ENCODE measurements around the gene RUFY4. TPM values are rescaled to one million over a fixed set of nuclear protein-coding genes. Genes with fewer than 3 reads are reported as not detected.

RUFY4 gene
- total and polyA plus RNA-seq, 9 of the 15 experiments (the other 6 are each of a cell fraction or from before 2014, with no cell fraction given), result not detected

DNA sequence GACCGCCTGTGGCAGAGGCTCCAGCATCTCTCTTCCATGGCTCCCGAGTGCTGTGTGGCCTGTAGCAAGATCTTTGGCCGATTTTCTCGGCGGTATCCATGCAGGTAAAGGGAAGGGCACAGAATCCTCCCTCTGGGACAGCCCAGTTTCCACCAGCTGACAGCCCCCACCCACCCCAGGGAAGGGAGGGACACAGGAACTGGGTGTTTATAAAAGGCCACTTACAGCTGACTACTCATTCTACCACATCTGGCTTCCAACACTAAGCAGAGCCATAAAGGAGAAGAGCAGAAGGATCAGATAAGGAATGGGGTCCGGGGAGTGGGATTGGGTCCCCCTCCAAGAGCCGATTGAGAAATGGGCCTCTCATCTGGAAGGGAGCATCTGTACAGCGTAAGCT is 20.2 kb downstream of the RUFY4 start:
- WGBS (ENCODE audit: insufficient coverage, low coverage, missing lambda C conversion rate), result 0% methylated on average over 4 of the region's 8 CpGs
- Histone ChIP-seq H2AFZ (ENCODE audit: low read depth, low read length) (no peak overlapping the region), H3K4me3 (no peak overlapping the region), H3K9me3 (replicated peaks; ENCODE audit: control insufficient read depth, insufficient read depth, low read depth, low read length) (no peaks in the 10 kb centered on the region), H3K4me2 (ENCODE audit: insufficient read depth, low read length) (no peak overlapping the region), H3K9ac (ENCODE audit: insufficient read depth in 1 of 2, low read depth in 2 of 2, low read length in 2 of 2) (no peak overlapping the region), H3K4me1 (replicated peaks in 1 of 2; ENCODE audit: control insufficient read depth in 2 of 2, insufficient read depth in 2 of 2, low read length in 2 of 2) (no peaks in the 10 kb centered on the region), H3K36me3 (ENCODE audit: control insufficient read depth, insufficient read depth, low read length) (no peaks in the 10 kb centered on the region), H3K9me1 (ENCODE audit: control insufficient read depth, insufficient read depth, low read length) (no peaks in the 10 kb centered on the region), H3K27me3 (ENCODE audit: control insufficient read depth in 2 of 2, insufficient read depth in 2 of 2, low read length in 2 of 2) (no peaks in the 10 kb centered on the region), H4K20me1 (replicated peaks; ENCODE audit: control insufficient read depth, insufficient read depth, low read length) (no peaks in the 10 kb centered on the region), H3K27ac (ENCODE audit: extremely low read depth, low read depth, low read length) (no peak overlapping the region), H3K79me2 (ENCODE audit: control insufficient read depth, insufficient read depth, low read length) (no peaks in the 10 kb centered on the region)
- in situ Hi-C loops (cut with MboI) (no loop called here), intact Hi-C loops (cut with micrococcal nuclease) (no loop called here)
- TF ChIP-seq ZNF57 (CRISPR knock-in tag; IDR thresholded peaks at IDR 0.05), result no peak
- no peak for TF ChIP-seq ETV1 (tag; conservative IDR thresholded peaks at IDR 0.05; ENCODE audit: low read depth)
- TF ChIP-seq ESRRA (IDR thresholded peaks at IDR 0.05; ENCODE audit: borderline replicate concordance, low read depth), result no peak
- no peak for TF ChIP-seq SRSF7 (optimal IDR thresholded peaks at IDR 0.05; ENCODE audit: low read depth, low read length)
- TF ChIP-seq CBX5 (IDR thresholded peaks at IDR 0.05; ENCODE audit: borderline replicate concordance, low read depth), result no peak
- no peak for TF ChIP-seq CBX3 (IDR thresholded peaks at IDR 0.05; ENCODE audit: borderline replicate concordance in 1 of 2, low read length in 2 of 2)
- no peak for TF ChIP-seq ZNF717 (CRISPR knock-in tag; IDR thresholded peaks at IDR 0.05)
- TF ChIP-seq POLR3G (IDR thresholded peaks at IDR 0.05; ENCODE audit: extremely low read depth, insufficient read length, insufficient replicate concordance), result no peak
- DNase-seq (ENCODE audit: extremely low read depth in 1 of 4, low spot score in 3 of 4), result no peak
- no peak for ATAC-seq
- BruUV-seq (replicated peaks), result no TSS peak
- POLR2A ChIA-PET, result no interaction called here
- no peak for FAIRE-seq
- CTCF ChIA-PET (ENCODE audit: low intra/inter-chr PET ratio), result no interaction called here

DNA sequence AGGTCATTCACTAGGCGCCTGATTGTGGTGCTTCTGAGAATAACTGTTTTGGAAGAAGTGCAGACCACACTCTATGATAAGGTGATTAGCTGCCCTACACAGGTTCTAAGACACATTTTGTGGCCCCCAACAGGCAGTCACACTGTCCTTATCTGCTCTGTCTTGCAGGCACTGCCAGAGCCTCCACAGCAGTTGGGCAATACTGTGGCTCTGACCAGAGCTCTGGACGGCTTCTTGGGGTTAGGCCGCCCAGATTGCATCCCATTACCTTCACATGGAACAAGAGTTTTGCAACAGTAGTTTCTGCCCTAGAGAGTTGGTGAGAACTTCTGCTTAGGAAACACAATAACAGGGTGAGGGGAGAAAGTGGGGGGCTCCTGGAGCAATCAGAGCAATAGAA is 22.7 kb downstream of the RUFY4 start:
- no peak for ATAC-seq
- no peak overlapping the region for H3K9ac ChIP-seq (ENCODE audit: insufficient read depth in 1 of 2, low read depth in 2 of 2, low read length in 2 of 2)
- FAIRE-seq, result no peak
- POLR2A ChIA-PET, result no interaction called here
- no peaks in the 10 kb centered on the region for H3K9me3 ChIP-seq (replicated peaks; ENCODE audit: control insufficient read depth, insufficient read depth, low read depth, low read length)
- no peaks in the 10 kb centered on the region for H3K79me2 ChIP-seq (ENCODE audit: control insufficient read depth, insufficient read depth, low read length)
- H3K4me2 ChIP-seq (ENCODE audit: insufficient read depth, low read length), result no peak overlapping the region
- in situ Hi-C loops (cut with MboI) (no loop called here), intact Hi-C loops (cut with micrococcal nuclease) (no loop called here)
- no peaks in the 10 kb centered on the region for H3K4me1 ChIP-seq (replicated peaks in 1 of 2; ENCODE audit: control insufficient read depth in 2 of 2, insufficient read depth in 2 of 2, low read length in 2 of 2)
- no peaks in the 10 kb centered on the region for H3K9me1 ChIP-seq (ENCODE audit: control insufficient read depth, insufficient read depth, low read length)
- no peak for DNase-seq (ENCODE audit: extremely low read depth in 1 of 4, low spot score in 3 of 4)
- CTCF ChIA-PET (ENCODE audit: low intra/inter-chr PET ratio), result no interaction called here
- H3K4me3 ChIP-seq, result no peak overlapping the region
- no peaks in the 10 kb centered on the region for H3K27me3 ChIP-seq (ENCODE audit: control insufficient read depth in 2 of 2, insufficient read depth in 2 of 2, low read length in 2 of 2)
- no peak overlapping the region for H3K27ac ChIP-seq (ENCODE audit: extremely low read depth, low read depth, low read length)
- no peaks in the 10 kb centered on the region for H4K20me1 ChIP-seq (replicated peaks; ENCODE audit: control insufficient read depth, insufficient read depth, low read length)
- H2AFZ ChIP-seq (ENCODE audit: low read depth, low read length), result no peak overlapping the region
- no TSS peak for BruUV-seq (replicated peaks)
- 4% methylated on average over 3 of the region's 3 CpGs for WGBS (ENCODE audit: insufficient coverage, low coverage, missing lambda C conversion rate)
- no peaks in the 10 kb centered on the region for H3K36me3 ChIP-seq (ENCODE audit: control insufficient read depth, insufficient read depth, low read length)
- no peak for TF ChIP-seq CSDE1 (IDR thresholded peaks at IDR 0.05)
- no peak for TF ChIP-seq BHLHE40 (IDR thresholded peaks at IDR 0.05; ENCODE audit: low read length)
- no peak for TF ChIP-seq ARID2 (IDR thresholded peaks at IDR 0.05)
- TF ChIP-seq ZNF23 (CRISPR knock-in tag; IDR thresholded peaks at IDR 0.05), result no peak
- TF ChIP-seq, protein P1, sequence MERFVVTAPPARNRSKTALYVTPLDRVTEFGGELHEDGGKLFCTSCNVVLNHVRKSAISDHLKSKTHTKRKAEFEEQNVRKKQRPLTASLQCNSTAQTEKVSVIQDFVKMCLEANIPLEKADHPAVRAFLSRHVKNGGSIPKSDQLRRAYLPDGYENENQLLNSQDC (CRISPR knock-in tag; IDR thresholded peaks at IDR 0.05), result no peak
- TF ChIP-seq KAT2B (IDR thresholded peaks at IDR 0.05; ENCODE audit: low read depth, low read length), result no peak
- TF ChIP-seq ZC3H8 (IDR thresholded peaks at IDR 0.05), result no peak
- TF ChIP-seq GABPA (tag; conservative IDR thresholded peaks at IDR 0.05; ENCODE audit: low read depth), result no peak

Measured in K562 (cell line).